ENCODE measurements around the gene TACSTD2.
A peak's percentile ranks its signal among the peaks of the same experiment; 100 is the strongest.
"Not testable (repeated sequence)": the region's sequence is repeated elsewhere in the genome, so short reads cannot be mapped to it uniquely, and the experiment has no call there.

The TACSTD2 gene

DNA sequence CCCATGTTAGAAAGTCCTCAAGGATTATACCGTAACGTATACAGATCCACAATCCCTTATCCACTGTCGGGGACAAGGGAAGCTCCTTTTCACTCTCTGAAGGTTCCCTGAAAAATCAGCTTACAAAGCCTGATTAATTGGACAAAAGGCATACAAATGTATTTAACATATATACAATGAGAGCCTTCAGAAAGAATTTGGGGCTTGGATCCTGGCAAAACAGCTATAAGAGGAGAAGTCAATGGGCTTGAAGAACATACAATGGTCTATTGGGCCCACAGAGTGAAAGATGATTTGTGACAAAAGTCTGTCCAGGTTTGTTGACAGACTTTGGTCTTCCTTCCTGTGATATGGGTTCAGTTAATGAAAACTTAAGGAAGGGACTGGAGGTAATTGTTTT, 10.7 kb downstream of the TACSTD2 start:
- DNase-seq (ENCODE audit: low read depth in 3 of 3, low spot score in 1 of 3) = no peak

GRCh38 chr1:58563715-58564114, 13.3 kb downstream of the TACSTD2 start:
- DNase-seq (ENCODE audit: low read depth in 3 of 3, low spot score in 1 of 3) = not testable (repeated sequence)

GRCh38 chr1:58561633-58562032, 15.4 kb downstream of the TACSTD2 start:
- DNase-seq (ENCODE audit: low read depth in 3 of 3, low spot score in 1 of 3) = no peak

DNA sequence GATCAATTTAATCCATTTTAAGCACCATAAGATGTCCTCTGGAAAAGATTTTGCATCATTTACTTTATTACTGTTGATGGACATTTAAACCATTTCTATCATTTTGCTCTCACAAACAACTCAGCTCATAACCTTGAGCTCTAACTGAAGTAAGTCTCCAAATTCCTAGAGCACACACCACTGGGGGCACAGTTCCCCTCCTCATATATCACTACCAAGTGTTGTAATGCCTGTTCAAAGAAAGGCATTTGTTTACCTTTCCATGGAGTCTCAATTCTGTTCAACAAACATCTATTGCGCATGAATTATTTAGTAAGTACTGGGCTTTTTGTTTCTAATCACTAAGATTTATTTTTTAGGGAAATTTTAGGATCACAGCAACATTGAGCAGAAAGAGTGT, 21.7 kb downstream of the TACSTD2 start:
- no peak for DNase-seq (ENCODE audit: low read depth in 3 of 3, low spot score in 1 of 3)

GRCh38 chr1:58551186-58552140, 25.6 kb downstream of the TACSTD2 start:
- DNase-seq (ENCODE audit: low read depth in 3 of 3, low spot score in 1 of 3) = no peak

DNA sequence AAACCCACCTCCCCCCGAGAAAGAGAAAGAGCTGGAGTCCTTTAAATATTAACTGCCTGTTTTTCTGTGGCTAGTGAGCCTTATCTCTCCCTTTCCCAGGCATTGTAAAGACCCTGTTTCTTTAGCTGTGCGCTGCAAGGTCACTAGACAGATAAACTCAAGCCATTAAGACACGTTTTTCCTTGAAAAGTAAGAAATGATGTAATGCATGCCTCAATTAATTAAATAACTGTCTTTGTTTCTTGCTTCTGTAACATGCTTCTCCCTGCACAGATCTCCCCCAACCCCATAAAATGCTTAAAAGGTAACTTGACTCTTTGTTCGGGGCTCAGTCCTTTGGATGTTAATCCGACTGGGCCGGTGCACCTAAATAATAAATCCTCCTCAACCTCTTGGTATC, 27.8 kb downstream of the TACSTD2 start:
- not testable (repeated sequence) for DNase-seq (ENCODE audit: low read depth in 3 of 3, low spot score in 1 of 3)

DNA sequence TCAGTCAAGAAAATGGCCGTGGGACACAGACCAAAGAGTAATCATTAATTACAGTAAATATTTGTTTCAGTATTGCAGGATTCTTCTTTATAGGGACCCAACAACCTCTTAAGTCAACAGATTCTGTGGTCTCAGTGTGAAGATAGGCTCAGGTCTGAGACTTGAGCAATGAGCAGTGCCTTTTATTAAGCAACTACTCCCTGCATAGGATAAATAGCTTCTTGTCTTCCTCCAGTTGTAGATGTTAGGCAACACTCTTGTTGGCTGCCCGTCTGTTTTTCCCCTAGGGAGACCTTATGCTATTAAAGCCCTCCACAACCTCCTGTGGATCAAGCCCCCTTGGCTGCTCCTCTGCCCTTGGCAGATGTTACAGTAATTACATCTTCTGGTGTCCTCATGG, 28.7 kb downstream of the TACSTD2 start:
- no peak for DNase-seq (ENCODE audit: low read depth in 3 of 3, low spot score in 1 of 3)

GRCh38 chr1:58546520-58547308, 30.3 kb downstream of the TACSTD2 start, which contains the start of gene OMA1:
Gene OMA1 (minus strand): TSS chr1:58546726. CDS start chr1:58539294, 7,432 bp downstream.
- peak; percentile 94 to 98 (median 97) for DNase-seq (ENCODE audit: low read depth in 3 of 3, low spot score in 1 of 3)

DNA sequence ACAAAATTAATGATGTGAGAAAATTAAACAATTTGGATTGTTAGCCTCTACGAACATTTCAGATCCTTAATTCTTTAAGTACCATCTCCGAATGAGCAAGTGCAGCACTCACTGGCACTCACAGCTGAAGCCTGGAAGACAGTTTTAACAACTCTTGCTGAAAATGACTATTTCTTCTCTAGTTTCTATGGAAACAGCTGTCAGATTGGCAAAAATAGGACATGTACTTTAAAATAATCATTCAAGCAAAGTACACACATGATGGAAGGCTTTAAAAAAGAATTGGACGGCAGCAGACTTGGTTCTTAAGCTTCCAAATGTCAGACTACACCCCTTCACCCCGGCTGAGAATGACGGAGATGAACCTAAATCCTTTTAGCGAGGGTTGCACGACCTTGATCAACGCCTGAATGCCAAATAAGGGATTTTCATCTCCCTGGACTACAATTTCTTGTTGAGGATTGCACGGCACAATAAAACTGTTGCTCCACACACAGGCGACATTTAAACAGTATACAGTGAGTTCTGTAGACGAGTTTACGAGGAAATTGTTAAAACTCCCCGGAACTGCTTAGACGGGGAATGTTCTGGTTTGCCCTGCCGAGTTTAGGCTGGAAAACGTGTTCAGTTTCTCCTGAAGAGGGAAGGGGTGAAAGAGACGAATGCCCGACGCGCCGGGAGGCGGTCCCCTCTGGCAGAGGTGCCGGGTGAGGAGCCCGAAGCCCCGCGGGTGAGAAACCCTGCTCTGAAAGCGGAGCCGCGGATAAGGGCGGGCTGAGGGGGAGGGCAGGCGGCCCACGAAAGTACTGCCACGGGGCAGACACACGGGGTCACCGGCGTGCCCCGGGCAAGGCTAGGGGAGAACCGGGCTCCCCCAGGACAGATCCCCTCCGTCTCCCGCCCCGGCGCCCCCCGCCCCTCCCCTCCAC, 31.2 kb downstream of the TACSTD2 start:
- peak; percentile 36 to 62 (median 39) for DNase-seq (ENCODE audit: low read depth in 3 of 3, low spot score in 1 of 3)

DNA sequence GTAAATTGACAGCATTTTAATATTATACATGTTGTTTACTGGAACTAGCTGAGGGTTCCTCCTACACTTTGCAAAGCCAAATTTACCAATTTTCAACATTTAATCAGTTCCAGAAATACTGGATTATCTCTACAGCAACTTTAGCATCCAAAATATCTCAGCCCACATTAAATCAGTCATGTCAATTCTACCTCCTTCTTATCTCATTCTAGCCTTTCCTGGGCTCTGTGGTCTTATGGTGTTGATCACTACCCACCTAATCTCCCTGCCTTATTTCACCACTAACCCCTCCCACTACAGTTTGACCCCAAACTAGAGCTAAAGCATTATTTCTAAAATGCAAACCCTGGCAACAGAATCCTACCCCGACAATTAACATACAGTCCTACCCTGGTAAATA, 33.8 kb downstream of the TACSTD2 start:
- DNase-seq (ENCODE audit: low read depth in 3 of 3, low spot score in 1 of 3) = no peak

DNA sequence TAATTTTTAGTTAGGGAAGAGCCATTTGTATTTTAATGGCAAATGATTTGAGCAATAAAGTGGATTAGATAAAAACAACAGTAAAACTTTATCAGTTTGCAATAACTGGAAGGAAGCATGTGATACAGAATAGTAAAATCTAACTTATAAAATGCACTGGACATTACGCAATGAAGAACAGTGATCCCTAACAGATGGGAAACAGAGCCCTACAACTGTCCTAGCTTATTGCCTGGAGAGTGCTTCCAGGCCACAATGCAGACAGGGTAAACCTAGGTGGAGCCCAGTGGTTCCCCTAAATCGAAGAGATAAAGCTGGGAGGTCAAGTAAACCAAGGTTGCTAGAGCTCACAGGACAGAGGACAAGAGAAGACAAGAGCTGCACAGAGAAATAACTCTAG, 37.5 kb downstream of the TACSTD2 start:
- no peak for DNase-seq (ENCODE audit: low read depth in 3 of 3, low spot score in 1 of 3)

- DNase-seq (ENCODE audit: low read depth in 3 of 3, low spot score in 1 of 3) = no peak
These were observed 38.2 kb downstream of the TACSTD2 start for GRCh38 chr1:58538821-58539220.

DNA sequence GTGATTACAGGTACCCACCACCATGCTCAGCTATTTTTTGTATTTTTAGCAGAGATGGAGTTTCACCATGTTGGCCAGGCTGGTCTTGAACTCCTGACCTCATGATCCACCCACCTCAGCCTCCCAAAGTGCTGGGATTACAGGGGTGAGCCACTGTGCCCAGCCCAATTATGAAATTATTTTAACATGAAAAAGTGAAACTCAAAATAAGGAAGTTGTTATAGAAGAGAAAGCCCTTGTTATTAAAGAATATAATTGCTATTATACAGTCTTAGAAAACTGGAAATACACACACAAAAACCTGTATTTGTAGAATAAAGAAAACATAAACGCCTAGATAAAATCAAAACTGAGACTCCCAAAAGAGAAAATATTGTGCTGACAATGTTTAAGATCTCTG, 45.2 kb downstream of the TACSTD2 start:
- DNase-seq (ENCODE audit: low read depth in 3 of 3, low spot score in 1 of 3) = not testable (repeated sequence)

- DNase-seq (ENCODE audit: low read depth in 3 of 3, low spot score in 1 of 3) = no peak
These were observed 47.8 kb downstream of the TACSTD2 start for GRCh38 chr1:58529284-58529683.

- no peak for DNase-seq (ENCODE audit: low read depth in 3 of 3, low spot score in 1 of 3)
These were observed 48.5 kb downstream of the TACSTD2 start for GRCh38 chr1:58528518-58528917.
